Gastrocnemius medialis (tissue), 4 donors: ENCODE measurements around the gene FRMD3.

ENCODE experiments used
- CTCF ChIP-seq, 5 experiments: fragments of 450-650 bp in 3 of 5; fragments of 200-600 bp in 2 of 5; sonication (generic) in 2 of 5; IDR thresholded peaks in 4 of 5; conservative IDR thresholded peaks in 1 of 5; 1 replicate in 4 of 5; 2 replicates in 1 of 5; pipeline ENCODE4 v1.5.1; 2016 to 2019; ENCODE audit warnings: antibody characterized with exemption in 5 of 5, mild to moderate bottlenecking in 3 of 5, moderate library complexity in 3 of 5
- POLR2A ChIP-seq, 2 donors: fragments of 450-650 bp; IDR thresholded peaks; one replicate each; pipeline ENCODE4 v1.6.1; 2017; ENCODE audit warnings: antibody characterized with exemption in 2 of 2, mild to moderate bottlenecking in 2 of 2, moderate library complexity in 2 of 2

GRCh38 chr9:83476513-83476912 is 61.7 kb downstream of the FRMD3 start:
- TF ChIP-seq POLR2A (IDR thresholded peaks at IDR 0.05) (no peak), CTCF (IDR thresholded peaks at IDR 0.05 in 4 of 5, conservative IDR thresholded peaks at IDR 0.05 in 1 of 5) (no peak)
